HepG2 (cell line): ENCODE data around the gene SF3B6. TPM values are rescaled to one million over a fixed set of nuclear protein-coding genes. Genes with fewer than 3 reads are reported as not detected.

Source experiments
- CHCHD3 ChIP-seq: sonication (generic); formaldehyde crosslinking; IDR thresholded peaks from 2 replicates; pipeline ENCODE4 v1.8.0; 2022; ENCODE audit warnings: mild to moderate bottlenecking, missing genetic modification reagents, moderate library complexity
- CSRNP2 ChIP-seq: sonication (generic); formaldehyde crosslinking; conservative IDR thresholded peaks from 2 replicates; pipeline ENCODE4 v1.8.0; 2022; ENCODE audit warnings: low read depth, missing genetic modification reagents
- E2F1 ChIP-seq: sonication (generic); formaldehyde crosslinking; IDR thresholded peaks from 2 replicates; pipeline ENCODE4 v1.5.0; 2020; ENCODE audit warnings: missing genetic modification reagents
- ETV5 ChIP-seq: IDR thresholded peaks from 2 replicates; pipeline ENCODE4 v1.6.1; 2018; ENCODE audit warnings: missing biosample characterization, missing genetic modification reagents, inconsistent platforms, borderline replicate concordance
- FOXK2 ChIP-seq: fragments of 450-650 bp; IDR thresholded peaks from 2 replicates; pipeline ENCODE4 v1.6.1; 2016
- FUBP1 ChIP-seq: sonication (generic); formaldehyde crosslinking; IDR thresholded peaks from 2 replicates; pipeline ENCODE4 v1.5.1; 2020; ENCODE audit warnings: missing genetic modification reagents, mild to moderate bottlenecking, borderline replicate concordance
- HNF1B ChIP-seq: sonication (generic); formaldehyde crosslinking; IDR thresholded peaks from 2 replicates; pipeline ENCODE4 v1.5.1; 2020; ENCODE audit warnings: mild to moderate bottlenecking, moderate library complexity, missing genetic modification reagents
- POLR2AphosphoS5 ChIP-seq: IDR thresholded peaks from 2 replicates; pipeline ENCODE4 v1.6.1; 2012; ENCODE audit warnings: low read depth, low read length
- TCF12 ChIP-seq, 2 experiments: fragments of 450-650 bp in 1 of 2; sonication (generic) in 1 of 2; formaldehyde crosslinking in 1 of 2; IDR thresholded peaks; 2 replicates each; pipeline versions ENCODE4 v1.6.1 to v1.8.0; 2017 to 2022; ENCODE audit warnings: antibody characterized with exemption in 1 of 2, mild to moderate bottlenecking in 1 of 2, missing genetic modification reagents in 1 of 2, moderate library complexity in 1 of 2
- THYN1 ChIP-seq: sonication (generic); formaldehyde crosslinking; IDR thresholded peaks from 2 replicates; pipeline ENCODE4 v1.8.1; 2023; ENCODE audit warnings: low read depth, mild to moderate bottlenecking, moderate library complexity, missing genetic modification reagents, borderline replicate concordance
- UBTF ChIP-seq: sonication (generic); formaldehyde crosslinking; IDR thresholded peaks from 2 replicates; pipeline ENCODE4 v1.4.0; 2020; ENCODE audit warnings: mild to moderate bottlenecking, missing genetic modification reagents
- ZFP36 ChIP-seq: fragments of 150-350 bp; IDR thresholded peaks from 2 replicates; pipeline ENCODE4 v1.6.1; 2018; ENCODE audit warnings: borderline replicate concordance, low read length, low read depth; ENCODE audit not compliant: partially characterized antibody
- ZFP36L1 ChIP-seq: sonication (generic); formaldehyde crosslinking; IDR thresholded peaks from 2 replicates; pipeline ENCODE4 v1.8.0; 2022; ENCODE audit warnings: mild to moderate bottlenecking, missing genetic modification reagents, moderate library complexity
- ZNF570 ChIP-seq: sonication (generic); formaldehyde crosslinking; IDR thresholded peaks from 2 replicates; pipeline ENCODE4 v1.4.0; 2020; ENCODE audit warnings: mild to moderate bottlenecking, missing genetic modification reagents, borderline replicate concordance
- ZNF652 ChIP-seq: IDR thresholded peaks from 2 replicates; pipeline ENCODE4 v1.6.1; 2016; ENCODE audit warnings: low read depth, borderline replicate concordance
- ZNF670 ChIP-seq: sonication (generic); formaldehyde crosslinking; IDR thresholded peaks from 2 replicates; pipeline ENCODE4 v1.8.0; 2022; ENCODE audit warnings: mild to moderate bottlenecking, missing genetic modification reagents, borderline replicate concordance
- ZNF720 ChIP-seq: sonication (generic); formaldehyde crosslinking; IDR thresholded peaks from 2 replicates; pipeline ENCODE4 v1.4.0; 2020; ENCODE audit warnings: missing genetic modification reagents
- ZNF780A ChIP-seq: sonication (generic); formaldehyde crosslinking; IDR thresholded peaks from 2 replicates; pipeline ENCODE4 v1.8.0; 2022; ENCODE audit warnings: mild to moderate bottlenecking, missing genetic modification reagents, moderate library complexity
- ZNF839 ChIP-seq: sonication (generic); formaldehyde crosslinking; IDR thresholded peaks from 2 replicates; pipeline ENCODE4 v1.4.0; 2020; ENCODE audit warnings: missing genetic modification reagents, mild to moderate bottlenecking, borderline replicate concordance
- polyA plus RNA-seq, 8 experiments: library from polyadenylated mRNA; depleted of rRNA in 3 of 8; stranded (reverse) in 7 of 8; unstranded in 1 of 8; fragments of >200 nt; fragmentation: Illumina TruSeq in 4 of 8; extraction: Trizol in 4 of 8; gene quantifications; 2 replicates each; pipeline versions ENCODE4 v1.2.1 to v1.2.3, GENCODE V29; 2011 to 2016; ENCODE audit warnings: low read depth in 4 of 8, missing spikeins in 1 of 8, mixed read lengths in 1 of 8; ENCODE audit not compliant: insufficient read depth in 1 of 8
- total RNA-seq, 5 experiments: library from RNA; depleted of rRNA; stranded (reverse); fragments of >200 nt; fragmentation: Illumina TruSeq; extraction: Trizol; gene quantifications; 2 replicates each; pipeline ENCODE4 v1.2.3, GENCODE V29; 2016; ENCODE audit warnings: low read depth in 1 of 5

The SF3B6 gene
- total and polyA plus RNA-seq, 2 of the 13 experiments (the other 11 are each of a cell fraction or from before 2014, with no cell fraction given), result 177 to 182 TPM

GRCh38 chr2:24084386-24085199 is 8.5 kb upstream of the SF3B6 start, which contains the start of gene TP53I3 (continued):
- TF ChIP-seq CSRNP2 (CRISPR knock-in tag), result no peak
- TF ChIP-seq FUBP1, result no peak
- no peak for TF ChIP-seq ZFP36
- peak; percentile 60; the same call in 1 of the 2 replicates for TF ChIP-seq ZFP36L1 (CRISPR knock-in tag)
- TF ChIP-seq ZNF839, result peak; percentile 86; the same call in 1 of the 2 replicates
- TF ChIP-seq ETV5, result peak; percentile 48; the same call in 1 of the 2 replicates
- peak; percentile 81; the same call in 1 of the 2 replicates for TF ChIP-seq THYN1 (CRISPR knock-in tag)
- no peak for TF ChIP-seq ZNF780A (CRISPR knock-in tag)
- TF ChIP-seq ZNF670 (CRISPR knock-in tag), result peak; percentile 78; the same call in 1 of the 2 replicates
- no peak for TF ChIP-seq ZNF570
- no peak for TF ChIP-seq TCF12 (IDR thresholded peaks at IDR 0.05)
- TF ChIP-seq TCF12 (CRISPR knock-in tag; IDR thresholded peaks at IDR 0.05), result no peak
- peak; percentile 48; the same call in 1 of the 2 replicates for TF ChIP-seq E2F1 (CRISPR knock-in tag)
- no peak for TF ChIP-seq ZNF720
- peak; percentile 85 for TF ChIP-seq HNF1B (CRISPR knock-in tag)
- no peak for TF ChIP-seq ZNF652 (CRISPR knock-in tag)
- peak; percentile 100 for TF ChIP-seq UBTF (CRISPR knock-in tag)
- no peak for TF ChIP-seq CHCHD3 (CRISPR knock-in tag)
- TF ChIP-seq FOXK2, result no peak
- peak; percentile 64 for TF ChIP-seq POLR2AphosphoS5
